IMR-90 (cell line): ENCODE measurements around the gene UBL4A. TPM values are rescaled to one million over a fixed set of nuclear protein-coding genes. Genes with fewer than 3 reads are reported as not detected.

Experiments used
- ATAC-seq: fragments of 200-7000 bp; cut with Tn5 transposase; 2 replicates; pipeline ENCODE4 v1.9.1; 2020; ENCODE audit warnings: low read depth, mild to moderate bottlenecking, moderate library complexity
- BruUV-seq: library from RNA; stranded (reverse); fragments of 400-500 nt; replicated peaks from 2 replicates; lab custom pipeline; 2021; lab: Mats Ljungman, UMichigan
- CTCF ChIA-PET: fragments of 300-600 bp; formaldehyde crosslinking; extraction: SDS; loops from one replicate; lab custom pipeline; 2021; ENCODE audit warnings: antibody characterized with exemption; lab: Yijun Ruan, JAX
- POLR2A ChIA-PET: fragments of 300-600 bp; sonication (Branson Sonifier 250); formaldehyde crosslinking; loops from one replicate; lab custom pipeline; 2022; ENCODE audit warnings: antibody characterized with exemption; ENCODE audit not compliant: unreplicated experiment; lab: Charles Lee
- DNase-seq: peaks from one replicate; pipeline ENCODE4 v3.0.0; 2013
- H2AFZ ChIP-seq: replicated peaks from 2 replicates; pipeline ENCODE3; 2013; ENCODE audit warnings: low read length, mild to moderate bottlenecking; ENCODE audit not compliant: poor library complexity
- H2AK5ac ChIP-seq: 2 replicates; pipeline ENCODE4 v1.6.1; 2013; ENCODE audit warnings: low read depth, low read length, inconsistent platforms
- H2AK9ac ChIP-seq: replicated peaks from 2 replicates; pipeline ENCODE3; 2013; ENCODE audit warnings: mild to moderate bottlenecking, low read depth, low read length, moderate library complexity; ENCODE audit not compliant: poor library complexity
- H2BK120ac ChIP-seq: 2 replicates; pipeline ENCODE4 v1.6.1; 2013; ENCODE audit warnings: low read depth, low read length, inconsistent platforms
- H2BK15ac ChIP-seq: 3 replicates; pipeline ENCODE4 v1.6.1; 2013; ENCODE audit warnings: low read depth, low read length, inconsistent platforms
- H2BK20ac ChIP-seq: 2 replicates; pipeline ENCODE4 v1.6.1; 2013; ENCODE audit warnings: low read depth, mild to moderate bottlenecking, inconsistent platforms, low read length, moderate library complexity
- H2BK5ac ChIP-seq: 2 replicates; pipeline ENCODE4 v1.6.1; 2013; ENCODE audit warnings: mild to moderate bottlenecking, low read depth, low read length, inconsistent platforms; ENCODE audit not compliant: poor library complexity, severe bottlenecking
- H3K14ac ChIP-seq: replicated peaks from 2 replicates; pipeline ENCODE4 v1.6.1; 2013; ENCODE audit warnings: low read depth, low read length, inconsistent platforms
- H3K18ac ChIP-seq: 2 replicates; pipeline ENCODE4 v1.6.1; 2013; ENCODE audit warnings: low read depth, low read length, control low read depth
- H3K23ac ChIP-seq: 2 replicates; pipeline ENCODE4 v1.6.1; 2013; ENCODE audit warnings: low read depth, low read length, inconsistent platforms
- H3K27ac ChIP-seq: 2 replicates; pipeline ENCODE4 v1.5.1; 2013; ENCODE audit warnings: mild to moderate bottlenecking, control low read depth, low read length; ENCODE audit not compliant: insufficient read depth
- H3K27me3 ChIP-seq: 2 replicates; pipeline ENCODE4 v1.6.1; 2013; ENCODE audit warnings: low read length; ENCODE audit not compliant: control insufficient read depth, insufficient read depth
- H3K36me3 ChIP-seq: 2 replicates; pipeline ENCODE4 v1.6.1; 2013; ENCODE audit warnings: low read length, mixed read lengths; ENCODE audit not compliant: control insufficient read depth, insufficient read depth
- H3K4ac ChIP-seq: 2 replicates; pipeline ENCODE4 v1.6.1; 2013; ENCODE audit warnings: low read depth, low read length, inconsistent platforms
- H3K4me1 ChIP-seq: 2 replicates; pipeline ENCODE4 v1.6.1; 2013; ENCODE audit warnings: low read length, mixed read lengths; ENCODE audit not compliant: control insufficient read depth, insufficient read depth
- H3K4me2 ChIP-seq: 2 replicates; pipeline ENCODE4 v1.6.1; 2013; ENCODE audit warnings: low read depth, mild to moderate bottlenecking, control low read depth, low read length, moderate library complexity
- H3K4me3 ChIP-seq: 2 replicates; pipeline ENCODE4 v1.5.1; 2013; ENCODE audit warnings: low read depth, mild to moderate bottlenecking, control low read depth, low read length, moderate library complexity; ENCODE audit not compliant: insufficient read depth
- H3K56ac ChIP-seq: 2 replicates; pipeline ENCODE4 v1.6.1; 2013; ENCODE audit warnings: low read length, inconsistent platforms; ENCODE audit not compliant: insufficient read depth; ENCODE audit errors: extremely low read depth
- H3K79me1 ChIP-seq, 2 experiments: 2 replicates each; pipeline ENCODE4 v1.6.1; 2013; ENCODE audit warnings: low read length in 2 of 2, inconsistent platforms in 1 of 2, low read depth in 1 of 2
- H3K9ac ChIP-seq: 2 replicates; pipeline ENCODE4 v1.6.1; 2013; ENCODE audit warnings: low read depth, low read length, control low read depth
- H3K9me1 ChIP-seq: 2 replicates; pipeline ENCODE4 v1.6.1; 2013; ENCODE audit warnings: low read length, inconsistent platforms; ENCODE audit not compliant: insufficient read depth
- H3K9me3 ChIP-seq: 2 replicates; pipeline ENCODE4 v1.6.1; 2013; ENCODE audit warnings: low read length; ENCODE audit not compliant: control insufficient read depth, insufficient read depth
- H4K20me1 ChIP-seq: 2 replicates; pipeline ENCODE4 v1.6.1; 2013; ENCODE audit warnings: low read length, inconsistent platforms; ENCODE audit not compliant: insufficient read depth
- H4K5ac ChIP-seq: 2 replicates; pipeline ENCODE4 v1.6.1; 2013; ENCODE audit warnings: mild to moderate bottlenecking, low read depth, low read length, control low read depth
- H4K8ac ChIP-seq, 2 experiments: 2 replicates each; pipeline ENCODE4 v1.6.1; 2013; ENCODE audit warnings: low read depth in 2 of 2, low read length in 2 of 2, control low read depth in 1 of 2, inconsistent platforms in 1 of 2
- H4K91ac ChIP-seq: 2 replicates; pipeline ENCODE4 v1.6.1; 2013; ENCODE audit warnings: low read depth, low read length, inconsistent platforms; ENCODE audit not compliant: insufficient read depth
- BHLHE40 ChIP-seq: fragments of 150-350 bp; IDR thresholded peaks from 2 replicates; pipeline ENCODE4 v1.6.1; 2016; ENCODE audit warnings: mild to moderate bottlenecking, low read depth, low read length
- CEBPB ChIP-seq: IDR thresholded peaks from 2 replicates; pipeline ENCODE4 v1.6.1; 2012; ENCODE audit warnings: low read depth, low read length, improper control_type of control experiment
- CHD1 ChIP-seq: IDR thresholded peaks from 2 replicates; pipeline ENCODE4 v1.6.1; 2012; ENCODE audit warnings: low read depth, low read length, improper control_type of control experiment
- CTCF ChIP-seq: conservative IDR thresholded peaks from 2 replicates; pipeline ENCODE4 v1.5.1; 2012; ENCODE audit warnings: mild to moderate bottlenecking, low read depth, low read length, improper control_type of control experiment
- MXI1 ChIP-seq: IDR thresholded peaks from 2 replicates; pipeline ENCODE4 v1.6.1; 2012; ENCODE audit warnings: low read depth, mild to moderate bottlenecking, low read length, moderate library complexity, borderline replicate concordance
- POLR2A ChIP-seq: IDR thresholded peaks from 2 replicates; pipeline ENCODE4 v1.6.1; 2012; ENCODE audit warnings: mild to moderate bottlenecking, low read depth, low read length
- RAD21 ChIP-seq: IDR thresholded peaks from 2 replicates; pipeline ENCODE4 v1.6.1; 2012; ENCODE audit warnings: low read length, improper control_type of control experiment
- RCOR1 ChIP-seq: IDR thresholded peaks from 2 replicates; pipeline ENCODE4 v1.6.1; 2012; ENCODE audit warnings: mild to moderate bottlenecking, low read length, improper control_type of control experiment; ENCODE audit not compliant: insufficient replicate concordance
- RFX5 ChIP-seq: IDR thresholded peaks from 2 replicates; pipeline ENCODE4 v1.8.0; 2012; ENCODE audit warnings: low read depth, mild to moderate bottlenecking, low read length, moderate library complexity
- USF2 ChIP-seq: fragments of 150-350 bp; IDR thresholded peaks from 2 replicates; pipeline ENCODE4 v1.6.1; 2017; ENCODE audit warnings: mild to moderate bottlenecking, antibody characterized with exemption, low read length, low read depth
- WGBS, 2 experiments: methylation state at CpG; one replicate each; pipeline versions ENCODE4 v1.1.5 to v1.1.7; 2013; ENCODE audit warnings: missing lambda C conversion rate in 2 of 2; ENCODE audit not compliant: insufficient read length in 1 of 2; ENCODE audit errors: extremely low coverage in 2 of 2; 5-methylcytosine and 5-hydroxymethylcytosine counted together
- dilution Hi-C: fragments of 300-500 bp; cut with HindIII; formaldehyde crosslinking; loops from one replicate; pipeline ENCODE4 v1.14.3; 2018; ENCODE audit warnings: low sequenced_read_pairs; ENCODE audit not compliant: unreplicated experiment
- in situ Hi-C: fragments of 300-500 bp; cut with MboI; formaldehyde crosslinking; loops from 3 replicates; pipeline ENCODE4 v1.14.3; 2019; ENCODE audit warnings: low sequenced_read_pairs, inconsistent platforms, mixed read lengths
- intact Hi-C: fragments of 100-400 bp; cut with micrococcal nuclease; formaldehyde crosslinking; loops from 2 replicates; pipeline ENCODE4 v1.10.0; 2022
- polyA plus RNA-seq, 3 experiments: library from polyadenylated mRNA; depleted of rRNA; stranded (reverse); fragments of >200 nt; gene quantifications; 2 replicates each; pipeline ENCODE4 v1.2.3, GENCODE V29; 2012; ENCODE audit warnings: low replicate concordance in 1 of 3
- total RNA-seq: library from RNA; depleted of rRNA; stranded (reverse); fragments of >200 nt; gene quantifications from 2 replicates; pipeline ENCODE4 v1.2.3, GENCODE V29; 2012

The UBL4A gene
- total and polyA plus RNA-seq, 2 of the 4 experiments (the other 2 are of a cell fraction) = 24.6 to 28.3 TPM

GRCh38 chrX:154445776-154446175, 40.6 kb downstream of the UBL4A start:
- no peak overlapping the region for H3K4me2 ChIP-seq
- no peak overlapping the region for H3K9ac ChIP-seq
- CTCF ChIA-PET = no interaction called here
- H2BK15ac ChIP-seq = no peak overlapping the region
- H3K9me1 ChIP-seq = no peaks in the 10 kb centered on the region
- H3K14ac ChIP-seq = no peak overlapping the region
- H2BK20ac ChIP-seq = no peak overlapping the region
- no peak overlapping the region for H2AK9ac ChIP-seq
- no peak overlapping the region for H3K4ac ChIP-seq
- H3K27ac ChIP-seq = no peak overlapping the region
- no peak overlapping the region for H3K56ac ChIP-seq
- WGBS, 2 experiments = 76% methylated on average over 3 of the region's 16 CpGs; no CpG with 5 or more reads in 1 of the 2 experiments
- H2AFZ ChIP-seq = no peak overlapping the region
- H3K4me3 ChIP-seq = no peak overlapping the region
- H3K27me3 ChIP-seq = no peaks in the 10 kb centered on the region
- H2AK5ac ChIP-seq = no peak overlapping the region
- H3K36me3 ChIP-seq = peaks cover 59% of the 10 kb centered on the region
- H3K4me1 ChIP-seq = peaks cover 8% of the 10 kb centered on the region; the same call in 1 of the 2 replicates
- in situ Hi-C loops = no loop called here
- no peak overlapping the region for H2BK120ac ChIP-seq
- no TSS peak for BruUV-seq
- no peak for DNase-seq
- POLR2A ChIA-PET = no interaction called here
- dilution Hi-C loops = no loop called here
- no peak overlapping the region for H3K18ac ChIP-seq
- H3K9me3 ChIP-seq = no peaks in the 10 kb centered on the region; the same call in 1 of the 2 replicates
- intact Hi-C loops = no loop called here
- H4K20me1 ChIP-seq = no peaks in the 10 kb centered on the region; the same call in 1 of the 2 replicates
- no peak for ATAC-seq
- peaks cover 0 to 32% of the 10 kb centered on the region in 2 experiments; a peak in 2 of 4 replicates for H3K79me1 ChIP-seq
- no peak overlapping the region for H4K8ac ChIP-seq
- no peak overlapping the region for H3K23ac ChIP-seq
- TF ChIP-seq CEBPB (no peak), USF2 (no peak), POLR2A (no peak), CHD1 (no peak), RFX5 (no peak), CTCF (no peak), BHLHE40 (no peak), RCOR1 (no peak), MXI1 (no peak), RAD21 (no peak)
- no peak overlapping the region for H2BK5ac ChIP-seq
- no peak overlapping the region for H4K91ac ChIP-seq
- no peak overlapping the region for H4K5ac ChIP-seq
